H1 (cell line): ENCODE data around the gene BPIFB4. TPM values are rescaled to one million over a fixed set of nuclear protein-coding genes. Genes with fewer than 3 reads are reported as not detected.

Source experiments
- CTCF ChIA-PET: fragments of 300-600 bp; sonication (Branson Sonifier 250); formaldehyde crosslinking; loops from one replicate; lab custom pipeline; 2021; ENCODE audit not compliant: partially characterized antibody; lab: Charles Lee
- POLR2A ChIA-PET: fragments of 300-600 bp; sonication (Branson Sonifier 250); formaldehyde crosslinking; loops from one replicate; lab custom pipeline; 2021; ENCODE audit warnings: inconsistent platforms; ENCODE audit not compliant: partially characterized antibody; lab: Charles Lee
- DNase-seq, 2 experiments: peaks; one replicate each; pipeline versions ENCODE4 v3.0.0 to v3.0.0-alpha.2; 2010 to 2022; ENCODE audit warnings: low spot score in 2 of 2, low read depth in 1 of 2, mixed read lengths in 1 of 2
- FAIRE-seq: peaks from 2 replicates; lab custom pipeline; 2011; peaks lifted over from hg19 to GRCh38; lab: Jason Lieb, UNC
- H2AFZ ChIP-seq: 2 replicates; pipeline ENCODE4 v1.8.1; 2012; ENCODE audit warnings: low read length, inconsistent platforms
- H2AK5ac ChIP-seq: 2 replicates; pipeline ENCODE4 v1.6.1; 2013; ENCODE audit warnings: low read depth, low read length
- H2BK120ac ChIP-seq: replicated peaks from 2 replicates; pipeline ENCODE3; 2013; ENCODE audit warnings: low read depth, low read length, inconsistent platforms
- H2BK12ac ChIP-seq: 2 replicates; pipeline ENCODE4 v1.6.1; 2013; ENCODE audit warnings: low read depth, low read length
- H2BK15ac ChIP-seq: 2 replicates; pipeline ENCODE4 v1.6.1; 2013; ENCODE audit warnings: low read length
- H2BK20ac ChIP-seq: 2 replicates; pipeline ENCODE4 v1.6.1; 2013; ENCODE audit warnings: low read length
- H2BK5ac ChIP-seq: 2 replicates; pipeline ENCODE4 v1.6.1; 2013; ENCODE audit warnings: low read depth, low read length
- H3K14ac ChIP-seq: 2 replicates; pipeline ENCODE4 v1.6.1; 2013; ENCODE audit warnings: inconsistent platforms; ENCODE audit not compliant: insufficient read length
- H3K18ac ChIP-seq: 2 replicates; pipeline ENCODE4 v1.6.1; 2013; ENCODE audit warnings: low read length; ENCODE audit errors: extremely low read depth
- H3K23ac ChIP-seq: 2 replicates; pipeline ENCODE4 v1.6.1; 2013; ENCODE audit warnings: inconsistent platforms; ENCODE audit not compliant: insufficient read length
- H3K23me2 ChIP-seq: 2 replicates; pipeline ENCODE4 v1.6.1; 2013; ENCODE audit warnings: low read depth, low read length
- H3K27ac ChIP-seq: 2 replicates; pipeline ENCODE4 v1.6.1; 2011; ENCODE audit warnings: low read depth, low read length, inconsistent platforms
- H3K27me3 ChIP-seq, 4 experiments: replicated peaks in 1 of 4; 1 replicate in 1 of 4; 2 replicates in 3 of 4; pipeline versions ENCODE4 v1.6.1 to v1.8.1; 2011 to 2013; ENCODE audit warnings: low read length in 3 of 4, mild to moderate bottlenecking in 3 of 4, inconsistent platforms in 2 of 4, mixed read lengths in 2 of 4, moderate library complexity in 1 of 4; ENCODE audit not compliant: control insufficient read depth in 3 of 4, insufficient read depth in 3 of 4; ENCODE audit errors: extremely low read depth in 1 of 4
- H3K36me3 ChIP-seq, 4 experiments: 2 replicates each; pipeline versions ENCODE4 v1.6.1 to v1.8.1; 2011 to 2013; ENCODE audit warnings: mild to moderate bottlenecking in 4 of 4, low read length in 3 of 4, moderate library complexity in 2 of 4, control low read depth in 1 of 4, inconsistent platforms in 1 of 4; ENCODE audit not compliant: insufficient read depth in 4 of 4, control insufficient read depth in 2 of 4
- H3K4ac ChIP-seq: replicated peaks from 2 replicates; pipeline ENCODE3; 2013; ENCODE audit warnings: low read length, low read depth, mixed read lengths, inconsistent platforms; ENCODE audit not compliant: insufficient read length
- H3K4me1 ChIP-seq, 4 experiments: replicated peaks in 1 of 4; 1 replicate in 1 of 4; 2 replicates in 3 of 4; pipeline versions ENCODE4 v1.6.1 to v1.8.1; 2011 to 2013; ENCODE audit warnings: low read length in 3 of 4, inconsistent platforms in 2 of 4, mixed read lengths in 1 of 4; ENCODE audit not compliant: insufficient read depth in 4 of 4, control insufficient read depth in 3 of 4
- H3K4me2 ChIP-seq, 2 experiments: 2 replicates each; pipeline versions ENCODE4 v1.6.1 to v1.8.1; 2011 to 2013; ENCODE audit warnings: low read depth in 2 of 2, low read length in 2 of 2, control low read depth in 1 of 2, inconsistent platforms in 1 of 2, mild to moderate bottlenecking in 1 of 2; ENCODE audit not compliant: insufficient read depth in 1 of 2
- H3K4me3 ChIP-seq, 4 experiments: fragments of 200-600, 300-600 bp in 1 of 4; sonication (generic), shearing (Covaris generic), sonication (Bioruptor Twin) in 1 of 4; 2 replicates each; pipeline versions ENCODE4 v1.5.1 to v1.8.1; 2011 to 2016; ENCODE audit warnings: low read length in 4 of 4, low read depth in 3 of 4, control low read depth in 2 of 4, inconsistent platforms in 2 of 4, mild to moderate bottlenecking in 2 of 4, mixed read lengths in 1 of 4, moderate library complexity in 1 of 4; ENCODE audit not compliant: insufficient read depth in 2 of 4; ENCODE audit errors: extremely low read depth in 1 of 4
- H3K56ac ChIP-seq: replicated peaks from 2 replicates; pipeline ENCODE3; 2013; ENCODE audit warnings: low read depth, mild to moderate bottlenecking, mixed read lengths, low read length, inconsistent platforms; ENCODE audit not compliant: insufficient read length
- H3K79me1 ChIP-seq: 2 replicates; pipeline ENCODE4 v1.6.1; 2013; ENCODE audit warnings: low read depth, low read length, control low read depth
- H3K79me2 ChIP-seq, 2 experiments: 2 replicates each; pipeline versions ENCODE4 v1.6.1 to v1.8.1; 2012 to 2013; ENCODE audit warnings: low read length in 2 of 2, mild to moderate bottlenecking in 2 of 2, inconsistent platforms in 1 of 2; ENCODE audit not compliant: insufficient read depth in 2 of 2, control insufficient read depth in 1 of 2
- H3K9ac ChIP-seq, 4 experiments: replicated peaks in 1 of 4; 1 replicate in 1 of 4; 2 replicates in 3 of 4; pipeline versions ENCODE4 v1.6.1 to v1.8.1; 2011 to 2013; ENCODE audit warnings: low read depth in 3 of 4, low read length in 3 of 4, control low read depth in 2 of 4, mild to moderate bottlenecking in 2 of 4, moderate library complexity in 2 of 4, inconsistent platforms in 1 of 4; ENCODE audit errors: extremely low read depth in 1 of 4
- H3K9me3 ChIP-seq, 2 experiments: 2 replicates each; pipeline versions ENCODE4 v1.6.1 to v1.8.1; 2012 to 2013; ENCODE audit warnings: mild to moderate bottlenecking in 2 of 2, moderate library complexity in 2 of 2, control low read depth in 1 of 2, inconsistent platforms in 1 of 2, low read depth in 1 of 2, low read length in 1 of 2, mixed read lengths in 1 of 2; ENCODE audit not compliant: insufficient read depth in 2 of 2
- H4K20me1 ChIP-seq, 2 experiments: replicated peaks in 1 of 2; 2 replicates each; pipeline versions ENCODE3 to v1.8.1; 2011 to 2013; ENCODE audit warnings: inconsistent platforms in 2 of 2, low read length in 2 of 2, mild to moderate bottlenecking in 1 of 2; ENCODE audit not compliant: insufficient read depth in 2 of 2, control insufficient read depth in 1 of 2
- H4K5ac ChIP-seq: 2 replicates; pipeline ENCODE4 v1.6.1; 2013; ENCODE audit warnings: low read length, low read depth, mixed read lengths, inconsistent platforms; ENCODE audit not compliant: insufficient read length
- H4K8ac ChIP-seq: 2 replicates; pipeline ENCODE4 v1.8.0; 2013; ENCODE audit warnings: mild to moderate bottlenecking, moderate library complexity, low read length, inconsistent platforms; ENCODE audit not compliant: insufficient read depth; ENCODE audit errors: extremely low read depth
- H4K91ac ChIP-seq: replicated peaks from 2 replicates; pipeline ENCODE3; 2013; ENCODE audit warnings: low read length, mixed read lengths, inconsistent platforms; ENCODE audit not compliant: insufficient read length
- CEBPB ChIP-seq: IDR thresholded peaks from 2 replicates; pipeline ENCODE4 v1.6.1; 2012; ENCODE audit warnings: low read depth, low read length
- HDAC2 ChIP-seq, 2 experiments: fragments of 300-600 bp in 1 of 2; sonication (generic) in 1 of 2; IDR thresholded peaks; 2 replicates each; pipeline ENCODE4 v1.6.1; 2011 to 2012; ENCODE audit warnings: low read depth in 2 of 2, low read length in 2 of 2, mild to moderate bottlenecking in 2 of 2, moderate library complexity in 2 of 2, borderline replicate concordance in 1 of 2, inconsistent platforms in 1 of 2
- NRF1 ChIP-seq: IDR thresholded peaks from 2 replicates; pipeline ENCODE4 v1.6.1; 2011; ENCODE audit warnings: mild to moderate bottlenecking, low read depth, low read length, improper control_type of control experiment
- SP2 ChIP-seq: IDR thresholded peaks from 2 replicates; pipeline ENCODE4 v1.6.1; 2012; ENCODE audit warnings: mild to moderate bottlenecking, low read length, inconsistent platforms
- SUZ12 ChIP-seq: fragments of 200-600 bp; sonication (generic); IDR thresholded peaks from 2 replicates; pipeline ENCODE4 v1.6.1; 2012; ENCODE audit warnings: mild to moderate bottlenecking, inconsistent platforms, low read length, moderate library complexity, mixed read lengths
- TAF7 ChIP-seq: optimal IDR thresholded peaks from 2 replicates; pipeline ENCODE3; 2011; ENCODE audit warnings: low read depth, mild to moderate bottlenecking, inconsistent platforms, low read length, moderate library complexity, borderline replicate concordance
- YY1 ChIP-seq: IDR thresholded peaks from 2 replicates; pipeline ENCODE4 v1.6.1; 2011; ENCODE audit warnings: low read depth, mild to moderate bottlenecking, low read length
- WGBS, 2 experiments: shearing (Covaris generic) in 1 of 2; methylation state at CpG; one replicate each; pipeline versions ENCODE4 v1.1.6 to v1.1.7; 2013 to 2015; ENCODE audit warnings: low lambda C conversion rate in 2 of 2, mixed read lengths in 2 of 2, inconsistent platforms in 1 of 2, low coverage in 1 of 2, missing lambda C conversion rate in 1 of 2; ENCODE audit not compliant: insufficient replicate concordance in 2 of 2, insufficient coverage in 1 of 2, insufficient read length in 1 of 2; ENCODE audit errors: extremely low coverage in 1 of 2, missing lambda C conversion rate in 1 of 2; 5-methylcytosine and 5-hydroxymethylcytosine counted together
- polyA plus RNA-seq, 7 experiments: library from polyadenylated mRNA; depleted of rRNA in 3 of 7; stranded (reverse) in 5 of 7; unstranded in 2 of 7; fragments of >200 nt in 5 of 7; fragments of 200-250 nt in 2 of 7; gene quantifications; 1 replicate in 5 of 7; 2 replicates in 1 of 7; 4 replicates in 1 of 7; pipeline versions ENCODE4 v1.2.1 to v1.2.3, GENCODE V29; 2011 to 2013; ENCODE audit warnings: missing spikeins in 2 of 7, mixed read lengths in 2 of 7
- total RNA-seq: library from RNA; stranded (reverse); fragmentation: NEBNext Ultra II Directional; extraction: Animal tissue kit (Norgen Biotek cat#: 25700); gene quantifications from 2 replicates; pipeline ENCODE4 v1.2.1, GENCODE V29; 2021
- TF ChIP-seq, protein P1 (sequence below): IDR thresholded peaks from 2 replicates; pipeline ENCODE4 v1.6.1; 2012; ENCODE audit warnings: inconsistent platforms

BPIFB4 gene
- total and polyA plus RNA-seq, 2 of the 8 experiments (the other 6 are each of a cell fraction or from before 2014, with no cell fraction given): not detected

DNA sequence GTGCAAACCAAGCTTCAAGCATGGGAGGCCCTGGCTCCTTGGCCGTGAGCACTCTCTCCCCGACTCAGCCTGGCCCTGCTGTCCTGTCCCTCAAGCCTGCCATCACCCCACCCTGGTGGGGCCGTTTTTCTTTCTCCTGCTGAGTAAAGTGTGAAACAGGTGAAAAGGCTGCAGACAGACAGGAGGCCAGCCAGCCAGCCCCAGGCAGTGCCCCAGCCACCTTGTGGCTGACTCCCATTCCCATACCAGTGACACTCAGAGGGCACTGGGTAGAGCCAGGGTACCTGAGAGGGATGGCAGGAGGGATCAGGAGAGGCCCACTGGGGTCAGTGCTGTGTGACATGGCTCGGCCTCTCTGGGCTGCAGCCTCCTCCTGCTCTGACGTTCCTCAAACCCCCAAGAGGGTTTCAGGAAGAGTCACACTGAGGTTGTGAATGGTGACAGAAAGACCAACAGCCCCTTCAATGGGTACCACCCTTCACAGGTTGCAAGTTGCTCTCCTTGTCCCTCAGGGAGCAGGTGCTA, 52.6 kb downstream of the BPIFB4 start:
- DNase-seq (no peak), FAIRE-seq (no peak)
- ChIA-PET POLR2A (no interaction called here), CTCF (interaction anchor here (0.6 to 1.4 kb wide), 4 partner anchors 19 to 660 kb away, joined by 3 to 4 read pairs (median 3); no protein-coding TSS in a partner anchor)
- Histone ChIP-seq H3K23me2 (no peaks in the 10 kb centered on the region), H3K4me2 (no peak overlapping the region), H3K4me3 (no peak overlapping the region), H3K9ac (no peak overlapping the region), H2BK20ac (0 out of 2 replicates have a peak overlapping the region, but pooled peaks have one; percentile 48), H3K79me2 (no peaks in the 10 kb centered on the region), H4K8ac (no peak overlapping the region), H4K20me1 (no peaks in the 10 kb centered on the region), H3K23ac (no peak overlapping the region), H3K27ac (no peak overlapping the region), H4K91ac (no peak overlapping the region), H3K27me3 (no peaks in the 10 kb centered on the region), H3K18ac (no peak overlapping the region), H2BK15ac (0 out of 2 replicates have a peak overlapping the region, but pooled peaks have one; percentile 16), H3K4ac (no peak overlapping the region), H3K9me3 (peaks cover 0 to 2% of the 10 kb centered on the region in 2 experiments; a peak in 2 of 4 replicates), H2BK120ac (no peak overlapping the region), H3K14ac (no peak overlapping the region), H2BK12ac (0 out of 2 replicates have a peak overlapping the region, but pooled peaks have one; percentile 50), H4K5ac (no peak overlapping the region), H3K4me1 (peaks cover 0 to 9% (median 3%) of the 10 kb centered on the region in 4 experiments; a peak in 2 of 7 replicates), H2AFZ (no peak overlapping the region), H2AK5ac (peak overlapping the region; percentile 53; the same call in 1 of the 2 replicates), H3K56ac (no peak overlapping the region), H3K36me3 (no peaks in the 10 kb centered on the region), H2BK5ac (no peak overlapping the region), H3K79me1 (no peaks in the 10 kb centered on the region)
- WGBS, 2 experiments: 83% methylated on average over 4 of the region's 5 CpGs; no CpG with 5 or more reads in 1 of the 2 experiments
- TF ChIP-seq CEBPB (no peak), HDAC2 (IDR thresholded peaks at IDR 0.05; ENCODE audit: borderline replicate concordance in 1 of 2, low read depth in 2 of 2, low read length in 2 of 2) (no peak), TAF7 (no peak), YY1 (no peak), SUZ12 (no peak), NRF1 (no peak), SP2 (no peak)
- TF ChIP-seq, protein P1, sequence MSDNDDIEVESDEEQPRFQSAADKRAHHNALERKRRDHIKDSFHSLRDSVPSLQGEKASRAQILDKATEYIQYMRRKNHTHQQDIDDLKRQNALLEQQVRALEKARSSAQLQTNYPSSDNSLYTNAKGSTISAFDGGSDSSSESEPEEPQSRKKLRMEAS: no peak
